ENCODE results near the gene NBAS. TPM values are rescaled to one million over a fixed set of nuclear protein-coding genes. Genes with fewer than 3 reads are reported as not detected.

The NBAS gene
- total and polyA plus RNA-seq, 2 of the 4 experiments (the other 2 are of a cell fraction): 22.3 to 105 TPM

DNA sequence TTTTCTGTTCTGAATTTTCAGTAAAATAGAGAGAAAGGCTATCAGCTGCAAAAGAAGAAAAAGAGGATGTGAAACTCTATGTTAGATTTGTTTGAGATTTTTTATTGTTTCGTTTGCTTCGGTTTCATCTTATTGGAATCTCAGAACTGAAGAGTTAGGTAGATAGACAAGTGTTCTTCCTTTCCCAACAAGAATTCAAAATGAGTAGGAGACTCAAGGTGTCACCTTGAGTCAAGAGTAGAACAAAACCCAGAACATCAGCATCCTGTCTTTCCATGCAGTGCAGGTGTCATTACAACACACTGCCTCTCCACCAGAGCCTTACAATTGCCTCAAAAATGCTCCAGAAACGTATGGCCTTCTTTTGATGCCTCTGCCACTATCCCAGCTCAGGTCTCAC is 21.1 kb downstream of the NBAS start:
- Histone ChIP-seq H4K8ac (ENCODE audit: low read depth in 2 of 2, low read length in 2 of 2) (no peak overlapping the region), H2AFZ (replicated peaks; ENCODE audit: low read length, poor library complexity) (no peak overlapping the region), H3K27me3 (ENCODE audit: control insufficient read depth, insufficient read depth, low read length) (no peaks in the 10 kb centered on the region), H4K5ac (ENCODE audit: low read depth, low read length) (no peak overlapping the region), H3K9me3 (ENCODE audit: control insufficient read depth, insufficient read depth, low read length) (no peaks in the 10 kb centered on the region), H3K36me3 (ENCODE audit: control insufficient read depth, insufficient read depth, low read length) (0 out of 2 replicates have a peak, but pooled peaks cover 3% of the 10 kb centered on the region), H2BK5ac (ENCODE audit: low read depth, low read length, poor library complexity, severe bottlenecking) (no peak overlapping the region), H3K14ac (replicated peaks; ENCODE audit: low read depth, low read length) (no peak overlapping the region), H3K9ac (ENCODE audit: low read depth, low read length) (no peak overlapping the region), H3K23ac (ENCODE audit: low read depth, low read length) (no peak overlapping the region), H2AK9ac (replicated peaks; ENCODE audit: low read depth, low read length, poor library complexity) (no peak overlapping the region), H3K9me1 (ENCODE audit: insufficient read depth, low read length) (no peaks in the 10 kb centered on the region), H3K4ac (ENCODE audit: low read depth, low read length) (no peak overlapping the region), H4K20me1 (ENCODE audit: insufficient read depth, low read length) (no peaks in the 10 kb centered on the region), H3K4me1 (ENCODE audit: control insufficient read depth, insufficient read depth, low read length) (no peaks in the 10 kb centered on the region), H3K56ac (ENCODE audit: extremely low read depth, insufficient read depth, low read length) (no peak overlapping the region), H3K4me2 (ENCODE audit: low read depth, low read length) (no peak overlapping the region), H4K91ac (ENCODE audit: insufficient read depth, low read depth, low read length) (no peak overlapping the region), H2AK5ac (ENCODE audit: low read depth, low read length) (no peak overlapping the region), H2BK15ac (ENCODE audit: low read depth, low read length) (no peak overlapping the region), H3K79me1 (ENCODE audit: low read depth in 1 of 2, low read length in 2 of 2) (peaks cover 3 to 9% of the 10 kb centered on the region in 2 experiments; a peak in 2 of 4 replicates), H2BK120ac (ENCODE audit: low read depth, low read length) (no peak overlapping the region), H3K27ac (ENCODE audit: insufficient read depth, low read length) (no peak overlapping the region), H3K4me3 (ENCODE audit: insufficient read depth, low read depth, low read length) (no peak overlapping the region), H2BK20ac (ENCODE audit: low read depth, low read length) (no peak overlapping the region), H3K18ac (ENCODE audit: low read depth, low read length) (no peak overlapping the region)
- dilution Hi-C loops (cut with HindIII; ENCODE audit: low sequenced_read_pairs, unreplicated experiment) (no loop called here), intact Hi-C loops (cut with micrococcal nuclease) (no loop called here), in situ Hi-C loops (cut with MboI; ENCODE audit: low sequenced_read_pairs) (no loop called here)
- TF ChIP-seq MXI1 (IDR thresholded peaks at IDR 0.05; ENCODE audit: borderline replicate concordance, low read depth, low read length): no peak
- TF ChIP-seq MAZ (IDR thresholded peaks at IDR 0.05; ENCODE audit: borderline replicate concordance, low read depth, low read length): no peak
- TF ChIP-seq MAFK (IDR thresholded peaks at IDR 0.05; ENCODE audit: low read depth, low read length): no peak
- TF ChIP-seq FOS (IDR thresholded peaks at IDR 0.05; ENCODE audit: low read depth, low read length): no peak
- no peak for TF ChIP-seq CHD1 (IDR thresholded peaks at IDR 0.05; ENCODE audit: low read depth, low read length)
- TF ChIP-seq, protein P1, sequence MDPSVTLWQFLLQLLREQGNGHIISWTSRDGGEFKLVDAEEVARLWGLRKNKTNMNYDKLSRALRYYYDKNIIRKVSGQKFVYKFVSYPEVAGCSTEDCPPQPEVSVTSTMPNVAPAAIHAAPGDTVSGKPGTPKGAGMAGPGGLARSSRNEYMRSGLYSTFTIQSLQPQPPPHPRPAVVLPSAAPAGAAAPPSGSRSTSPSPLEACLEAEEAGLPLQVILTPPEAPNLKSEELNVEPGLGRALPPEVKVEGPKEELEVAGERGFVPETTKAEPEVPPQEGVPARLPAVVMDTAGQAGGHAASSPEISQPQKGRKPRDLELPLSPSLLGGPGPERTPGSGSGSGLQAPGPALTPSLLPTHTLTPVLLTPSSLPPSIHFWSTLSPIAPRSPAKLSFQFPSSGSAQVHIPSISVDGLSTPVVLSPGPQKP (IDR thresholded peaks at IDR 0.05; ENCODE audit: borderline replicate concordance, low read depth, low read length): no peak
- no peak for TF ChIP-seq RAD21 (IDR thresholded peaks at IDR 0.05; ENCODE audit: low read length)
- TF ChIP-seq POLR2A (IDR thresholded peaks at IDR 0.05; ENCODE audit: low read depth, low read length): no peak
- POLR2A ChIA-PET (ENCODE audit: unreplicated experiment): no interaction called here
- ATAC-seq (ENCODE audit: low read depth): no peak
- no TSS peak for BruUV-seq (replicated peaks)
- CTCF ChIA-PET: no interaction called here
- no peak for DNase-seq
- 57% methylated on average over 1 of the region's 3 CpGs; no CpG with 5 or more reads in 1 of the 2 experiments for WGBS, 2 experiments (ENCODE audit: extremely low coverage in 2 of 2, insufficient read length in 1 of 2)

All from IMR-90 (cell line).